Endodermal cell (in vitro differentiated cells): ENCODE data around the gene MAF. TPM values are rescaled to one million over a fixed set of nuclear protein-coding genes. Genes with fewer than 3 reads are reported as not detected.

ENCODE experiments used
- DNase-seq: peaks from one replicate; pipeline ENCODE4 v3.0.0-alpha.2; 2017
- H3K27ac ChIP-seq: 2 replicates; pipeline ENCODE4 v1.5.1; 2013; ENCODE audit warnings: mild to moderate bottlenecking, low read depth, low read length, moderate library complexity
- H3K27me3 ChIP-seq: 2 replicates; pipeline ENCODE4 v1.6.1; 2013; ENCODE audit warnings: mild to moderate bottlenecking, low read length, moderate library complexity; ENCODE audit not compliant: insufficient read depth, control insufficient read depth, poor library complexity, severe bottlenecking
- H3K36me3 ChIP-seq: 2 replicates; pipeline ENCODE4 v1.7.0; 2013; ENCODE audit warnings: mild to moderate bottlenecking, low read length, moderate library complexity; ENCODE audit not compliant: control insufficient read depth, insufficient read depth
- H3K4me1 ChIP-seq: one replicate; pipeline ENCODE4 v1.7.0; 2013; ENCODE audit warnings: low read length; ENCODE audit not compliant: control insufficient read depth, insufficient read depth
- H3K4me3 ChIP-seq: 2 replicates; pipeline ENCODE4 v1.5.1; 2013; ENCODE audit warnings: mild to moderate bottlenecking, low read length, moderate library complexity
- H3K9ac ChIP-seq: 2 replicates; pipeline ENCODE4 v1.6.1; 2013; ENCODE audit warnings: mild to moderate bottlenecking, low read length, moderate library complexity; ENCODE audit not compliant: poor library complexity, severe bottlenecking; ENCODE audit errors: extremely low read depth
- H3K9me3 ChIP-seq: 2 replicates; pipeline ENCODE4 v1.6.1; 2013; ENCODE audit warnings: mild to moderate bottlenecking, low read length, moderate library complexity; ENCODE audit not compliant: control insufficient read depth
- H3K27ac Mint-ChIP-seq: 2 replicates; pipeline ENCODE4 v1.8.0; 2020; ENCODE audit warnings: mixed read lengths
- H3K27me3 Mint-ChIP-seq: 2 replicates; pipeline ENCODE4 v1.8.0; 2021; ENCODE audit warnings: mild to moderate bottlenecking, mixed read lengths; ENCODE audit not compliant: insufficient read depth
- H3K36me3 Mint-ChIP-seq: 2 replicates; pipeline ENCODE4 v1.8.0; 2020; ENCODE audit warnings: low read depth, mixed read lengths
- H3K4me1 Mint-ChIP-seq: 2 replicates; pipeline ENCODE4 v1.8.0; 2020; ENCODE audit warnings: mixed read lengths
- H3K4me3 Mint-ChIP-seq: 2 replicates; pipeline ENCODE4 v1.8.0; 2020; ENCODE audit warnings: mild to moderate bottlenecking, moderate library complexity, mixed read lengths
- H3K9me3 Mint-ChIP-seq: 2 replicates; pipeline ENCODE4 v1.8.0; 2020; ENCODE audit warnings: mild to moderate bottlenecking, mixed read lengths
- WGBS, 2 experiments: methylation state at CpG; one replicate each; pipeline versions ENCODE4 v1.1.5 to v1.1.7; 2013; ENCODE audit warnings: missing lambda C conversion rate in 2 of 2, mixed read lengths in 1 of 2; ENCODE audit not compliant: insufficient coverage in 1 of 2, insufficient read length in 1 of 2; 5-methylcytosine and 5-hydroxymethylcytosine counted together
- total RNA-seq, 2 donors: library from RNA; stranded (reverse); fragmentation: NEBNext Ultra II Directional in 1 of 2; extraction: Animal tissue kit (Norgen Biotek cat#: 25700) in 1 of 2; gene quantifications; 2 replicates in 1 of 2; 3 replicates in 1 of 2; pipeline ENCODE4 v1.2.1, GENCODE V29; 2021
- TF ChIP-seq, protein P1 (sequence below): fragments of 200-600 bp; sonication (generic); conservative IDR thresholded peaks from 2 replicates; pipeline ENCODE4 v1.5.0; 2021; ENCODE audit warnings: antibody characterized with exemption, mild to moderate bottlenecking

Gene MAF
- total RNA-seq, 2 donors from 2014 or later = 1.5 to 5.1 TPM

DNA sequence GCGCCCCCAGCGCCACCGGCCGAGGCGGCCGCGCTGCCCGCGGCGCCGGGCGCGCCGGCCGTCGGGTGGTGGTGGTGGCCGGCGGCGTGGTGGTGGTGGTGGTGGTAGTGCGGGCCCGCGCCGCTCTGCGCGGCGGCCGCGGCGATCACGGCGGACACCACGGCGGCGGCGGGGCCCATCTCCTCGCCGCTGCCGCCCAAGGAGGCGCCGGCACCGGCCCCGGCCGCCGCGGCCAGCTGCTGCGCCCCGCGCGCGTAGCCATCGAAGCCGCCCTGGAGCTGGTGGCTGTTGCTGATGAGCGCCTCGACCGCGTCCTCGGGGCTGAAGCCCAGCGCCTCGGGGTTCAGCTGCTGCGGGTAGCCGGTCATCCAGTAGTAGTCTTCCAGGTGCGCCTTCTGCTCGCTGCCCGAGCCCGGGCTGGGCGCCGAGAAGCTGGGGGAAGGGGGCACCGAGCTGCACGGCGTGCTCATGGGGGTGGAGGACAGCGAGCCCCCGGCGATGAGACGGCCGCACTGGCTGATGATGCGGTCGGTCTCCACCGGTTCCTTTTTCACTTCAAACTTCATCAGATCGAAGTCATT is 1.2 kb downstream of the MAF start:
- Mint-ChIP-seq H3K27ac (no peak overlapping the region), H3K36me3 (no peaks in the 10 kb centered on the region), H3K4me1 (peaks cover 11% of the 10 kb centered on the region), H3K9me3 (no peaks in the 10 kb centered on the region), H3K27me3 (peaks cover 18% of the 10 kb centered on the region), H3K4me3 (peak overlapping the region; percentile 69)
- Histone ChIP-seq H3K9ac (no peak overlapping the region), H3K27me3 (peaks cover 16% of the 10 kb centered on the region), H3K4me1 (no peaks in the 10 kb centered on the region), H3K27ac (peak overlapping the region; percentile 67), H3K36me3 (no peaks in the 10 kb centered on the region), H3K4me3 (peak overlapping the region; percentile 72), H3K9me3 (no peaks in the 10 kb centered on the region)
- TF ChIP-seq, protein P1, sequence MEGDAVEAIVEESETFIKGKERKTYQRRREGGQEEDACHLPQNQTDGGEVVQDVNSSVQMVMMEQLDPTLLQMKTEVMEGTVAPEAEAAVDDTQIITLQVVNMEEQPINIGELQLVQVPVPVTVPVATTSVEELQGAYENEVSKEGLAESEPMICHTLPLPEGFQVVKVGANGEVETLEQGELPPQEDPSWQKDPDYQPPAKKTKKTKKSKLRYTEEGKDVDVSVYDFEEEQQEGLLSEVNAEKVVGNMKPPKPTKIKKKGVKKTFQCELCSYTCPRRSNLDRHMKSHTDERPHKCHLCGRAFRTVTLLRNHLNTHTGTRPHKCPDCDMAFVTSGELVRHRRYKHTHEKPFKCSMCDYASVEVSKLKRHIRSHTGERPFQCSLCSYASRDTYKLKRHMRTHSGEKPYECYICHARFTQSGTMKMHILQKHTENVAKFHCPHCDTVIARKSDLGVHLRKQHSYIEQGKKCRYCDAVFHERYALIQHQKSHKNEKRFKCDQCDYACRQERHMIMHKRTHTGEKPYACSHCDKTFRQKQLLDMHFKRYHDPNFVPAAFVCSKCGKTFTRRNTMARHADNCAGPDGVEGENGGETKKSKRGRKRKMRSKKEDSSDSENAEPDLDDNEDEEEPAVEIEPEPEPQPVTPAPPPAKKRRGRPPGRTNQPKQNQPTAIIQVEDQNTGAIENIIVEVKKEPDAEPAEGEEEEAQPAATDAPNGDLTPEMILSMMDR = no peak
- peak; percentile 84 for DNase-seq
- 0% methylated on average over 30 to 78 of the region's 79 CpGs for WGBS, 2 experiments

GRCh38 chr16:79598348-79599181 is 2.0 kb downstream of the MAF start:
- Mint-ChIP-seq H3K9me3 (no peaks in the 10 kb centered on the region), H3K27me3 (peaks cover 18% of the 10 kb centered on the region), H3K27ac (no peak overlapping the region), H3K4me3 (peak overlapping the region; percentile 69), H3K36me3 (no peaks in the 10 kb centered on the region), H3K4me1 (peaks cover 11% of the 10 kb centered on the region)
- no peak overlapping the region for H3K9ac ChIP-seq
- no peaks in the 10 kb centered on the region for H3K4me1 ChIP-seq
- peak overlapping the region; percentile 81 for H3K4me3 ChIP-seq
- H3K9me3 ChIP-seq = no peaks in the 10 kb centered on the region
- DNase-seq = peak; percentile 91
- H3K27me3 ChIP-seq = peaks cover 16% of the 10 kb centered on the region
- TF ChIP-seq, protein P1 = peak; percentile 70
- no peak overlapping the region for H3K27ac ChIP-seq
- WGBS, 2 experiments = 0 to 2% methylated on average over 24 to 48 of the region's 51 CpGs
- H3K36me3 ChIP-seq = no peaks in the 10 kb centered on the region

GRCh38 chr16:79598063-79598347 is 2.5 kb downstream of the MAF start:
- TF ChIP-seq, protein P1 = no peak
- no peak for DNase-seq
- Histone ChIP-seq H3K27ac (no peak overlapping the region), H3K36me3 (no peaks in the 10 kb centered on the region), H3K9me3 (no peaks in the 10 kb centered on the region), H3K27me3 (peaks cover 16% of the 10 kb centered on the region), H3K4me1 (no peaks in the 10 kb centered on the region), H3K9ac (no peak overlapping the region), H3K4me3 (peak overlapping the region; percentile 81)
- Mint-ChIP-seq H3K27me3 (peaks cover 18% of the 10 kb centered on the region), H3K36me3 (no peaks in the 10 kb centered on the region), H3K4me1 (peaks cover 11% of the 10 kb centered on the region), H3K9me3 (no peaks in the 10 kb centered on the region), H3K27ac (no peak overlapping the region), H3K4me3 (peak overlapping the region; percentile 69)
- WGBS, 2 experiments = 17% methylated on average over 2 of the region's 3 CpGs; no CpG with 5 or more reads in 1 of the 2 experiments
